IMR-90 (cell line): ENCODE measurements around the gene SBK2.

Experiments used
- CEBPB ChIP-seq: IDR thresholded peaks from 2 replicates; pipeline ENCODE4 v1.6.1; 2012; ENCODE audit warnings: low read depth, low read length, improper control_type of control experiment
- CHD1 ChIP-seq: IDR thresholded peaks from 2 replicates; pipeline ENCODE4 v1.6.1; 2012; ENCODE audit warnings: low read depth, low read length, improper control_type of control experiment
- FOS ChIP-seq: fragments of 150-350 bp; IDR thresholded peaks from 2 replicates; pipeline ENCODE4 v1.6.1; 2016; ENCODE audit warnings: low read depth, low read length
- MAZ ChIP-seq: IDR thresholded peaks from 2 replicates; pipeline ENCODE4 v1.6.1; 2012; ENCODE audit warnings: low read depth, mild to moderate bottlenecking, low read length, improper control_type of control experiment, moderate library complexity, borderline replicate concordance
- POLR2A ChIP-seq: IDR thresholded peaks from 2 replicates; pipeline ENCODE4 v1.6.1; 2012; ENCODE audit warnings: mild to moderate bottlenecking, low read depth, low read length
- RAD21 ChIP-seq: IDR thresholded peaks from 2 replicates; pipeline ENCODE4 v1.6.1; 2012; ENCODE audit warnings: low read length, improper control_type of control experiment
- RCOR1 ChIP-seq: IDR thresholded peaks from 2 replicates; pipeline ENCODE4 v1.6.1; 2012; ENCODE audit warnings: mild to moderate bottlenecking, low read length, improper control_type of control experiment; ENCODE audit not compliant: insufficient replicate concordance
- RFX5 ChIP-seq: IDR thresholded peaks from 2 replicates; pipeline ENCODE4 v1.8.0; 2012; ENCODE audit warnings: low read depth, mild to moderate bottlenecking, low read length, moderate library complexity
- SMC3 ChIP-seq: fragments of 150-350 bp; IDR thresholded peaks from 2 replicates; pipeline ENCODE4 v1.6.1; 2016; ENCODE audit warnings: low read depth, mild to moderate bottlenecking, antibody characterized with exemption, low read length, moderate library complexity
- TF ChIP-seq, protein P1 (sequence below): conservative IDR thresholded peaks from 2 replicates; pipeline ENCODE4 v1.5.1; 2012; ENCODE audit warnings: mild to moderate bottlenecking, low read depth, low read length, improper control_type of control experiment
- TF ChIP-seq, protein P2 (sequence below): fragments of 150-350 bp; IDR thresholded peaks from 2 replicates; pipeline ENCODE4 v1.6.1; 2017; ENCODE audit warnings: mild to moderate bottlenecking, antibody characterized with exemption, low read length, low read depth
- TF ChIP-seq, protein P3 (sequence below): fragments of 150-350 bp; IDR thresholded peaks from 2 replicates; pipeline ENCODE4 v1.6.1; 2016; ENCODE audit warnings: low read depth, mild to moderate bottlenecking, low read length, moderate library complexity, borderline replicate concordance

DNA sequence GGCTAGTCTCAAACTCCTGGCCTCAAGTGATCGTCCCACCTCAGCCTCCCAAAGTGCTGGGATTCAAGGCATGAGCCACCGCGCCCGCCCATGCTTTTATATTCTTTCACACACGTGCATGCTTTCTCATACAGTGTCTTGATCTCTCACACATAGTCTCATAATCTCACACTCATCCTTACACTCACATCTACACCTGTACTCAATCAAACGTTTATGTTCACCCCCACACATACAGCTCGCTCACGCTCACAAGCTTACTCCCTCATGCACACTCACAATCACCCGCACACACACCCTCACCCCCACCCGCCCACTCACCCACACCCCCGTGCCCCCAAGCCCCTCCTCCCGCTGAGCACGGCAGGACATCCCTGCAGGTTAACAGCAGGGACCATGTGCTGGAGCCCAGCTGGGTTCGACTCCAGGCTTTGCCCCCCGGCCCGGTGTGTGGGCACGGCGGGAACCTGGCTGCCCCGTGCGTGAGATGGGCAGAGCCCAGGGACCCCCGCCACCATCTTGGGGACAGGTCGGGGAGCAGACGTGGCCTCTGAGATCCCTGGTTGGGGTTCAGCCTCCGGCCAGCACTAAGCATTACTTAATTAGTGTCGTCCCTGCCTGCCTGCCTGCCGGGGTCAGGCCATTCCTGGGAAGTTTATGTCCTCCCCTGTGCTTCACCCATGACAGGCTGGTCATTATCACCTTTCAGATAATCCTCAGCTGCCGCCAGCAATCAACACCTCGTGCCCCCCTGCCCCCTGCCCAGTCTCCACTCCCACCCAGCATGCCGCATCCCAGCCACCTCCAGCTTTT lies 11.4 kb downstream of the SBK2 start:
- TF ChIP-seq, protein P1, sequence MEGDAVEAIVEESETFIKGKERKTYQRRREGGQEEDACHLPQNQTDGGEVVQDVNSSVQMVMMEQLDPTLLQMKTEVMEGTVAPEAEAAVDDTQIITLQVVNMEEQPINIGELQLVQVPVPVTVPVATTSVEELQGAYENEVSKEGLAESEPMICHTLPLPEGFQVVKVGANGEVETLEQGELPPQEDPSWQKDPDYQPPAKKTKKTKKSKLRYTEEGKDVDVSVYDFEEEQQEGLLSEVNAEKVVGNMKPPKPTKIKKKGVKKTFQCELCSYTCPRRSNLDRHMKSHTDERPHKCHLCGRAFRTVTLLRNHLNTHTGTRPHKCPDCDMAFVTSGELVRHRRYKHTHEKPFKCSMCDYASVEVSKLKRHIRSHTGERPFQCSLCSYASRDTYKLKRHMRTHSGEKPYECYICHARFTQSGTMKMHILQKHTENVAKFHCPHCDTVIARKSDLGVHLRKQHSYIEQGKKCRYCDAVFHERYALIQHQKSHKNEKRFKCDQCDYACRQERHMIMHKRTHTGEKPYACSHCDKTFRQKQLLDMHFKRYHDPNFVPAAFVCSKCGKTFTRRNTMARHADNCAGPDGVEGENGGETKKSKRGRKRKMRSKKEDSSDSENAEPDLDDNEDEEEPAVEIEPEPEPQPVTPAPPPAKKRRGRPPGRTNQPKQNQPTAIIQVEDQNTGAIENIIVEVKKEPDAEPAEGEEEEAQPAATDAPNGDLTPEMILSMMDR: no peak
- no peak for TF ChIP-seq POLR2A
- no peak for TF ChIP-seq CEBPB
- TF ChIP-seq RAD21: no peak
- TF ChIP-seq, protein P2, sequence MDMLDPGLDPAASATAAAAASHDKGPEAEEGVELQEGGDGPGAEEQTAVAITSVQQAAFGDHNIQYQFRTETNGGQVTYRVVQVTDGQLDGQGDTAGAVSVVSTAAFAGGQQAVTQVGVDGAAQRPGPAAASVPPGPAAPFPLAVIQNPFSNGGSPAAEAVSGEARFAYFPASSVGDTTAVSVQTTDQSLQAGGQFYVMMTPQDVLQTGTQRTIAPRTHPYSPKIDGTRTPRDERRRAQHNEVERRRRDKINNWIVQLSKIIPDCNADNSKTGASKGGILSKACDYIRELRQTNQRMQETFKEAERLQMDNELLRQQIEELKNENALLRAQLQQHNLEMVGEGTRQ: no peak
- TF ChIP-seq, protein P3, sequence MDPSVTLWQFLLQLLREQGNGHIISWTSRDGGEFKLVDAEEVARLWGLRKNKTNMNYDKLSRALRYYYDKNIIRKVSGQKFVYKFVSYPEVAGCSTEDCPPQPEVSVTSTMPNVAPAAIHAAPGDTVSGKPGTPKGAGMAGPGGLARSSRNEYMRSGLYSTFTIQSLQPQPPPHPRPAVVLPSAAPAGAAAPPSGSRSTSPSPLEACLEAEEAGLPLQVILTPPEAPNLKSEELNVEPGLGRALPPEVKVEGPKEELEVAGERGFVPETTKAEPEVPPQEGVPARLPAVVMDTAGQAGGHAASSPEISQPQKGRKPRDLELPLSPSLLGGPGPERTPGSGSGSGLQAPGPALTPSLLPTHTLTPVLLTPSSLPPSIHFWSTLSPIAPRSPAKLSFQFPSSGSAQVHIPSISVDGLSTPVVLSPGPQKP: no peak
- no peak for TF ChIP-seq RFX5
- TF ChIP-seq SMC3: no peak
- no peak for TF ChIP-seq RCOR1
- TF ChIP-seq MAZ: no peak
- TF ChIP-seq CHD1: no peak
- no peak for TF ChIP-seq FOS
